Heart left ventricle (tissue), 16 donors: ENCODE measurements around the gene ELMOD3. TPM values are rescaled to one million over a fixed set of nuclear protein-coding genes. Genes with fewer than 3 reads are reported as not detected.
"Not testable (repeated sequence)": the region's sequence is repeated elsewhere in the genome, so short reads cannot be mapped to it uniquely, and the experiment has no call there.

Source experiments
- ATAC-seq, 4 donors: fragments of 200-7000 bp; cut with Tn5 transposase; one replicate each; pipeline ENCODE4 v1.9.1; 2020 to 2022; ENCODE audit warnings: moderate library complexity in 4 of 4, mild to moderate bottlenecking in 3 of 4, moderate number of reproducible peaks in 1 of 4
- DNase-seq, 5 donors: peaks; one replicate each; pipeline ENCODE4 v3.0.0-alpha.2; 2020
- H3K27ac ChIP-seq, 12 donors: fragments of 200-600 bp; sonication (generic) in 4 of 12; one replicate each; pipeline versions ENCODE4 v1.5.0 to v1.8.0; 2016 to 2022; ENCODE audit warnings: mild to moderate bottlenecking in 2 of 12
- H3K27me3 ChIP-seq, 9 donors: fragments of 200-600 bp; sonication (generic) in 2 of 9; one replicate each; pipeline versions ENCODE4 v1.5.1 to v1.8.0; 2016 to 2022; ENCODE audit warnings: mild to moderate bottlenecking in 3 of 9
- H3K36me3 ChIP-seq, 9 donors: fragments of 200-600 bp; sonication (generic) in 2 of 9; one replicate each; pipeline versions ENCODE4 v1.5.0 to v1.8.0; 2018 to 2022; ENCODE audit warnings: mild to moderate bottlenecking in 2 of 9
- H3K4me1 ChIP-seq, 12 donors: fragments of 200-600 bp; sonication (generic) in 4 of 12; one replicate each; pipeline versions ENCODE4 v1.5.0 to v1.8.0; 2016 to 2022; ENCODE audit warnings: mild to moderate bottlenecking in 3 of 12
- H3K4me3 ChIP-seq, 12 donors: fragments of 200-600 bp; sonication (generic) in 4 of 12; one replicate each; pipeline versions ENCODE4 v1.5.0 to v1.8.0; 2017 to 2022; ENCODE audit warnings: mild to moderate bottlenecking in 9 of 12, moderate library complexity in 4 of 12
- H3K9me3 ChIP-seq, 12 donors: fragments of 200-600 bp; sonication (generic) in 4 of 12; one replicate each; pipeline versions ENCODE4 v1.5.0 to v1.8.0; 2016 to 2022; ENCODE audit warnings: mild to moderate bottlenecking in 1 of 12
- CTCF ChIP-seq, 12 donors: fragments of 200-600 bp; sonication (generic) in 4 of 12; IDR thresholded peaks; one replicate each; pipeline versions ENCODE4 v1.5.0 to v1.8.0; 2018 to 2022; ENCODE audit warnings: antibody characterized with exemption in 12 of 12, mild to moderate bottlenecking in 5 of 12
- POLR2A ChIP-seq, 2 donors: fragments of 450-650 bp; IDR thresholded peaks; one replicate each; pipeline ENCODE4 v1.6.1; 2017; ENCODE audit warnings: antibody characterized with exemption in 2 of 2, mild to moderate bottlenecking in 2 of 2, moderate library complexity in 2 of 2
- WGBS, 4 donors: extraction: QIAGEN DNeasy Blood & Tissue Kit in 2 of 4; methylation state at CpG; one replicate each; pipeline versions ENCODE4 v1.1.5 to v1.1.7; 2013 to 2018; 5-methylcytosine and 5-hydroxymethylcytosine counted together
- intact Hi-C, 10 donors: fragments of 100-400 bp; cut with DNase I; formaldehyde crosslinking; loops; one replicate each; pipeline versions ENCODE4 v1.11.1 to v1.14.2; 2022
- polyA plus RNA-seq, 2 donors: library from polyadenylated mRNA; stranded (reverse); fragments of 200-250 nt; gene quantifications; one replicate each; pipeline ENCODE4 v1.2.3, GENCODE V29; 2013
- total RNA-seq, 9 donors: library from RNA; depleted of rRNA in 2 of 9; stranded (reverse); fragments of >200 nt in 2 of 9; fragmentation: NEBNext Ultra II Directional in 3 of 9; extraction: Animal tissue kit (Norgen Biotek cat#: 25700) in 3 of 9; gene quantifications; one replicate each; pipeline versions ENCODE4 v1.1.0 to v1.2.4, GENCODE V29; 2016 to 2023
- donor health status: ischemic (EF 13 %, LVEDD 7.1; RV severe dilation, severe dysfunction).
- donor health status: healthy with polysubstance abuse.
- donor health status: DM: no; HTN: yes; CAD: no.
- donor health status: DM: no; HTN: no; CAD: no.
- donor health status: ischemic (EF 25% LVEDD 6.9; RV normal size, moderate dysfunction).
- donor health status: ischemic (EF 25% LVEDD 5.7; RV mildly dilated, moderate dysfunction).
- donor health status: healthy.
- donor health status: DM: yes; HTN: yes; CAD: no.
- donor health status: ischemic (EF 35%, LVEDD 5.7; RV mildly dilated, moderate dysfunction).
- donor health status: nonischemic (EF 11% LVEDD 7.7; RV severe dilation, severe dysfunction).
- donor health status: DM: yes; HTN: yes; CAD: no.
- donor health status: PGD.
- donor health status: ischemic (EF 29% LVEDD 5.4; RV normal size, mild dysfunction).
- donor health status: nonischemic (EF 23%, LVEDD 6.1; RV moderate dilation, normal function).

The ELMOD3 gene
- total and polyA plus RNA-seq, 11 donors: 6.0 to 18.0 (median 10.2) TPM

GRCh38 chr2:85323351-85323987 lies 31.1 kb upstream of the ELMOD3 start:
- TF ChIP-seq CTCF (IDR thresholded peaks at IDR 0.05) (no peak), POLR2A (IDR thresholded peaks at IDR 0.05) (no peak)
- no peak overlapping the region for H3K27ac ChIP-seq
- H3K36me3 ChIP-seq: peaks cover 0 to 81% (median 65%) of the 10 kb centered on the region in 9 donors
- H3K27me3 ChIP-seq: no peaks in the 10 kb centered on the region
- H3K4me1 ChIP-seq: peaks cover 2 to 81% (median 45%) of the 10 kb centered on the region in 12 donors
- WGBS, 4 donors: 75 to 88% (median 79%) methylated on average over 9 of the region's 9 CpGs
- no peak for ATAC-seq
- no peaks in the 10 kb centered on the region for H3K9me3 ChIP-seq
- peak overlapping the region in 1 of 12 donors; percentile 10 for H3K4me3 ChIP-seq
- intact Hi-C loops: no loop called here
- no peak for DNase-seq

- H3K4me3 ChIP-seq: peak overlapping the region in 1 of 12 donors; percentile 10
- ATAC-seq, intact Hi-C loops, H3K27ac ChIP-seq, H3K27me3 ChIP-seq, DNase-seq, H3K9me3 ChIP-seq: not testable (repeated sequence)
- 89 to 93% (median 92%) methylated on average over 11 of the region's 11 CpGs for WGBS, 4 donors
- H3K4me1 ChIP-seq: peaks cover 2 to 81% (median 48%) of the 10 kb centered on the region in 12 donors
- peaks cover 0 to 76% (median 61%) of the 10 kb centered on the region in 9 donors for H3K36me3 ChIP-seq
Observed at GRCh38 chr2:85323988-85324367, 30.6 kb upstream of the ELMOD3 start.

- Histone ChIP-seq H3K4me3 (peak overlapping the region in 11 of 12 donors; percentile 45 to 88 (median 78)), H3K9me3 (no peaks in the 10 kb centered on the region), H3K36me3 (peaks cover 0 to 68% (median 53%) of the 10 kb centered on the region in 9 donors), H3K27ac (peak overlapping the region in 2 of 12 donors; percentile 95 to 99), H3K4me1 (peaks cover 2 to 73% (median 49%) of the 10 kb centered on the region in 12 donors), H3K27me3 (no peaks in the 10 kb centered on the region)
- 54 to 60% (median 55%) methylated on average over 10 of the region's 10 CpGs for WGBS, 4 donors
- no peak for TF ChIP-seq POLR2A (IDR thresholded peaks at IDR 0.05)
- TF ChIP-seq CTCF (IDR thresholded peaks at IDR 0.05): no peak
- no peak for ATAC-seq
- DNase-seq: no peak
- intact Hi-C loops: no loop called here
Observed at GRCh38 chr2:85324639-85325465, 29.7 kb upstream of the ELMOD3 start.

GRCh38 chr2:85325466-85325811 lies 29.1 kb upstream of the ELMOD3 start:
- Histone ChIP-seq H3K36me3 (peaks cover 0 to 62% (median 47%) of the 10 kb centered on the region in 9 donors), H3K27ac (peak overlapping the region in 3 of 12 donors; percentile 20 to 99 (median 95))

More at GRCh38 chr2:85325466-85325811, 29.1 kb upstream of the ELMOD3 start:
- DNase-seq (no peak), ATAC-seq (no peak)
- Histone ChIP-seq H3K27me3 (no peaks in the 10 kb centered on the region), H3K4me3 (peak overlapping the region; percentile 45 to 88 (median 76)), H3K9me3 (no peaks in the 10 kb centered on the region), H3K4me1 (peaks cover 2 to 70% (median 49%) of the 10 kb centered on the region in 12 donors)
- intact Hi-C loops: no loop called here
- 61 to 74% (median 66%) methylated on average over 9 of the region's 9 CpGs for WGBS, 4 donors
- TF ChIP-seq CTCF (IDR thresholded peaks at IDR 0.05) (no peak), POLR2A (IDR thresholded peaks at IDR 0.05) (no peak)
